ENCODE results near the gene KCNQ5.

GRCh38 chr6:72677740-72678139 is 55.9 kb downstream of the KCNQ5 start:
- TF ChIP-seq, protein P1, sequence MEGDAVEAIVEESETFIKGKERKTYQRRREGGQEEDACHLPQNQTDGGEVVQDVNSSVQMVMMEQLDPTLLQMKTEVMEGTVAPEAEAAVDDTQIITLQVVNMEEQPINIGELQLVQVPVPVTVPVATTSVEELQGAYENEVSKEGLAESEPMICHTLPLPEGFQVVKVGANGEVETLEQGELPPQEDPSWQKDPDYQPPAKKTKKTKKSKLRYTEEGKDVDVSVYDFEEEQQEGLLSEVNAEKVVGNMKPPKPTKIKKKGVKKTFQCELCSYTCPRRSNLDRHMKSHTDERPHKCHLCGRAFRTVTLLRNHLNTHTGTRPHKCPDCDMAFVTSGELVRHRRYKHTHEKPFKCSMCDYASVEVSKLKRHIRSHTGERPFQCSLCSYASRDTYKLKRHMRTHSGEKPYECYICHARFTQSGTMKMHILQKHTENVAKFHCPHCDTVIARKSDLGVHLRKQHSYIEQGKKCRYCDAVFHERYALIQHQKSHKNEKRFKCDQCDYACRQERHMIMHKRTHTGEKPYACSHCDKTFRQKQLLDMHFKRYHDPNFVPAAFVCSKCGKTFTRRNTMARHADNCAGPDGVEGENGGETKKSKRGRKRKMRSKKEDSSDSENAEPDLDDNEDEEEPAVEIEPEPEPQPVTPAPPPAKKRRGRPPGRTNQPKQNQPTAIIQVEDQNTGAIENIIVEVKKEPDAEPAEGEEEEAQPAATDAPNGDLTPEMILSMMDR (conservative IDR thresholded peaks at IDR 0.05; ENCODE audit: low read depth, low read length): no peak
- TF ChIP-seq EZH2 (IDR thresholded peaks at IDR 0.05; ENCODE audit: borderline replicate concordance, low read depth, low read length, poor library complexity, severe bottlenecking): no peak
